CD4-positive, alpha-beta T cell treated with Interleukin-4 for 1 hour (primary cell): ENCODE data around the gene ADPRS.

Source experiments
- DNase-seq, 2 donors: peaks; one replicate each; pipeline ENCODE4 v3.0.0-alpha.2; 2020 to 2022

The ADPRS gene

GRCh38 chr1:36135330-36135667 is 46.6 kb downstream of the ADPRS start:
- no peak for DNase-seq

GRCh38 chr1:36135796-36136195 is 47.1 kb downstream of the ADPRS start:
- DNase-seq: no peak

- no peak for DNase-seq
These were observed 47.8 kb downstream of the ADPRS start for GRCh38 chr1:36136535-36136934.

GRCh38 chr1:36137226-36137625 is 48.5 kb downstream of the ADPRS start:
- DNase-seq: no peak

- no peak for DNase-seq
These were observed 49.1 kb downstream of the ADPRS start for GRCh38 chr1:36137776-36138175.

GRCh38 chr1:36139521-36139920 is 50.8 kb downstream of the ADPRS start:
- DNase-seq: no peak

GRCh38 chr1:36142121-36142520 is 53.4 kb downstream of the ADPRS start:
- no peak for DNase-seq

GRCh38 chr1:36143424-36143823 is 54.7 kb downstream of the ADPRS start:
- DNase-seq: no peak
